Measurements from ENCODE around the gene EDARADD. TPM values are rescaled to one million over a fixed set of nuclear protein-coding genes. Genes with fewer than 3 reads are reported as not detected.

Gene EDARADD
- total and polyA plus RNA-seq, 2 of the 8 experiments (the other 6 are each of a cell fraction or from before 2014, with no cell fraction given), result 3.4 to 6.1 TPM

DNA sequence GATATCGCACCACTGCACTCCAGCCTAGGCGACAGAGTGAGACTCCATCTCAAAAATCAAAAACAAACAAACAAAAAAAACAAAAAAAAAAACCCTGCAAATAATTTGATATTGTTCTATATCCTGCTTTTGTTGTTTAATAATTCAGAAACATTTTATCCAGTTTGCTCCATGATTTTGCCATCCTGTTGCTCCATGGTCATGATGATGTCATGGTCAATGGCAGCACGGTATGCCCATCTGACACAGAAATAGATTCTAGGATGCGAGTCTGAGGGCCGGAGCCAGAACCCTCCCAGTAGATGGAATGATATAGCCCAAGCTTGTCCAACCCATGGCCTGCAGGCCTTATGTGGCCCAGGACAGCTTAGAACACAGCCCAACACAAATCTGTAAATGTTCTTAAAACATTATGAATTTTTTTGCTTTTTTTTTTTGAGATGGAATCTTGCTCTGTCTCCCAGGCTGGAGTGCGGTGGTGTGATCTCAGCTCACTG is 39.8 kb downstream of the EDARADD start:
- H3K36me3 ChIP-seq (ENCODE audit: control insufficient read depth in 2 of 4, insufficient read depth in 4 of 4, low read length in 3 of 4), result peaks cover 0 to 5% (median 0%) of the 10 kb centered on the region in 4 experiments; a peak in 1 of 8 replicates
- no peak overlapping the region for H2BK20ac ChIP-seq (ENCODE audit: low read length)
- no peak overlapping the region for H3K14ac ChIP-seq (ENCODE audit: insufficient read length)
- H3K79me1 ChIP-seq (ENCODE audit: low read depth, low read length), result no peaks in the 10 kb centered on the region
- H3K9ac ChIP-seq (replicated peaks in 1 of 4; ENCODE audit: extremely low read depth in 1 of 4, low read depth in 3 of 4, low read length in 3 of 4), result no peak overlapping the region
- H3K79me2 ChIP-seq (ENCODE audit: control insufficient read depth in 1 of 2, insufficient read depth in 2 of 2, low read length in 2 of 2), result no peaks in the 10 kb centered on the region
- H3K4me1 ChIP-seq (replicated peaks in 1 of 4; ENCODE audit: control insufficient read depth in 3 of 4, insufficient read depth in 4 of 4, low read length in 3 of 4), result no peaks in the 10 kb centered on the region
- H4K8ac ChIP-seq (ENCODE audit: extremely low read depth, insufficient read depth, low read length), result no peak overlapping the region
- no peak overlapping the region for H2BK15ac ChIP-seq (ENCODE audit: low read length)
- no peak overlapping the region for H2BK5ac ChIP-seq (ENCODE audit: low read depth, low read length)
- H4K91ac ChIP-seq (replicated peaks; ENCODE audit: insufficient read length, low read length), result no peak overlapping the region
- FAIRE-seq (no peak), DNase-seq (ENCODE audit: low read depth in 1 of 2, low spot score in 2 of 2) (no peak)
- POLR2A ChIA-PET (ENCODE audit: partially characterized antibody), result no interaction called here
- H3K27me3 ChIP-seq (replicated peaks in 1 of 4; ENCODE audit: control insufficient read depth in 3 of 4, extremely low read depth in 1 of 4, insufficient read depth in 3 of 4, low read length in 3 of 4), result no peaks in the 10 kb centered on the region
- H3K9me3 ChIP-seq (ENCODE audit: insufficient read depth in 2 of 2, low read depth in 1 of 2, low read length in 1 of 2), result peaks cover 0 to 1% of the 10 kb centered on the region in 2 experiments; a peak in 1 of 4 replicates
- H3K56ac ChIP-seq (replicated peaks; ENCODE audit: insufficient read length, low read depth, low read length), result no peak overlapping the region
- no peak overlapping the region for H4K5ac ChIP-seq (ENCODE audit: insufficient read length, low read depth, low read length)
- no peak overlapping the region for H2BK12ac ChIP-seq (ENCODE audit: low read depth, low read length)
- H2AK5ac ChIP-seq (ENCODE audit: low read depth, low read length), result no peak overlapping the region
- no peak overlapping the region for H3K4ac ChIP-seq (replicated peaks; ENCODE audit: insufficient read length, low read depth, low read length)
- H3K4me2 ChIP-seq (ENCODE audit: insufficient read depth in 1 of 2, low read depth in 2 of 2, low read length in 2 of 2), result no peak overlapping the region
- H2BK120ac ChIP-seq (replicated peaks; ENCODE audit: low read depth, low read length), result no peak overlapping the region
- H3K23me2 ChIP-seq (ENCODE audit: low read depth, low read length), result no peaks in the 10 kb centered on the region
- no peak overlapping the region for H2AFZ ChIP-seq (ENCODE audit: low read length)
- H4K20me1 ChIP-seq (replicated peaks in 1 of 2; ENCODE audit: control insufficient read depth in 1 of 2, insufficient read depth in 2 of 2, low read length in 2 of 2), result no peaks in the 10 kb centered on the region
- H3K23ac ChIP-seq (ENCODE audit: insufficient read length), result no peak overlapping the region
- 95% methylated on average over 6 of the region's 6 CpGs; no CpG with 5 or more reads in 1 of the 2 experiments for WGBS, 2 experiments (ENCODE audit: extremely low coverage in 1 of 2, insufficient coverage in 1 of 2, insufficient read length in 1 of 2, insufficient replicate concordance in 2 of 2, low coverage in 1 of 2, low lambda C conversion rate in 2 of 2, missing lambda C conversion rate in 1 of 2)
- no peak overlapping the region for H3K27ac ChIP-seq (ENCODE audit: low read depth, low read length)
- TF ChIP-seq EZH2 (IDR thresholded peaks at IDR 0.05; ENCODE audit: low read depth, low read length, severe bottlenecking), result no peak
- no peak for TF ChIP-seq SIN3A (conservative IDR thresholded peaks at IDR 0.05 in 1 of 2, IDR thresholded peaks at IDR 0.05 in 1 of 2; ENCODE audit: low read depth in 1 of 2, low read length in 2 of 2)
- TF ChIP-seq, protein P1, sequence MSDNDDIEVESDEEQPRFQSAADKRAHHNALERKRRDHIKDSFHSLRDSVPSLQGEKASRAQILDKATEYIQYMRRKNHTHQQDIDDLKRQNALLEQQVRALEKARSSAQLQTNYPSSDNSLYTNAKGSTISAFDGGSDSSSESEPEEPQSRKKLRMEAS (IDR thresholded peaks at IDR 0.05), result no peak
- TF ChIP-seq, protein P2, sequence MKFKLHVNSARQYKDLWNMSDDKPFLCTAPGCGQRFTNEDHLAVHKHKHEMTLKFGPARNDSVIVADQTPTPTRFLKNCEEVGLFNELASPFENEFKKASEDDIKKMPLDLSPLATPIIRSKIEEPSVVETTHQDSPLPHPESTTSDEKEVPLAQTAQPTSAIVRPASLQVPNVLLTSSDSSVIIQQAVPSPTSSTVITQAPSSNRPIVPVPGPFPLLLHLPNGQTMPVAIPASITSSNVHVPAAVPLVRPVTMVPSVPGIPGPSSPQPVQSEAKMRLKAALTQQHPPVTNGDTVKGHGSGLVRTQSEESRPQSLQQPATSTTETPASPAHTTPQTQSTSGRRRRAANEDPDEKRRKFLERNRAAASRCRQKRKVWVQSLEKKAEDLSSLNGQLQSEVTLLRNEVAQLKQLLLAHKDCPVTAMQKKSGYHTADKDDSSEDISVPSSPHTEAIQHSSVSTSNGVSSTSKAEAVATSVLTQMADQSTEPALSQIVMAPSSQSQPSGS (IDR thresholded peaks at IDR 0.05; ENCODE audit: low read length), result no peak
- no peak for TF ChIP-seq SP4 (IDR thresholded peaks at IDR 0.05; ENCODE audit: low read length)
- no peak for TF ChIP-seq SUZ12 (IDR thresholded peaks at IDR 0.05; ENCODE audit: low read length)
- no peak for TF ChIP-seq CBX8 (IDR thresholded peaks at IDR 0.05; ENCODE audit: borderline replicate concordance, low read depth, low read length)
- no peak overlapping the region for H3K4me3 ChIP-seq (ENCODE audit: extremely low read depth in 1 of 4, insufficient read depth in 2 of 4, low read depth in 3 of 4, low read length in 4 of 4)
- CTCF ChIA-PET (ENCODE audit: partially characterized antibody), result interaction anchor here (0.9 to 1.1 kb wide), 2 partner anchors 19 to 22 kb away, joined by 4 to 5 read pairs; no protein-coding TSS in a partner anchor
- no peak overlapping the region for H3K18ac ChIP-seq (ENCODE audit: extremely low read depth, low read length)
